Measurements from ENCODE around the gene AZI2.

The AZI2 gene

GRCh38 chr3:28348629-28349468, at the start of gene AZI2, which contains the start of gene ZCWPW2 (continued):
- no peak for TF ChIP-seq ZNF747 (tag by site-specific recombination; IDR thresholded peaks at IDR 0.05)

- no peaks in the 10 kb centered on the region for H3K4me1 ChIP-seq (ENCODE audit: control insufficient read depth, insufficient read depth, low read length)
- no peak overlapping the region for H3K4me3 ChIP-seq (ENCODE audit: low read depth, low read length)
- ChIA-PET POLR2A (no interaction called here), CTCF (no interaction called here)
- TF ChIP-seq ZNF121 (tag by site-specific recombination; IDR thresholded peaks at IDR 0.05), result no peak
- no peak for TF ChIP-seq ZNF623 (tag by site-specific recombination; IDR thresholded peaks at IDR 0.05)
- no peaks in the 10 kb centered on the region for H3K36me3 ChIP-seq (ENCODE audit: control insufficient read depth in 2 of 2, insufficient read depth in 1 of 2, low read length in 2 of 2)
- no peak overlapping the region for H3K27ac ChIP-seq (ENCODE audit: extremely low read depth, low read depth, low read length)
- H3K9me3 ChIP-seq (ENCODE audit: control insufficient read depth, insufficient read depth, low read depth, low read length), result no peaks in the 10 kb centered on the region
Measured at GRCh38 chr3:28388978-28389377, 40.4 kb upstream of the AZI2 start.

GRCh38 chr3:28386049-28386448, 37.4 kb upstream of the AZI2 start:
- Histone ChIP-seq H3K27ac (ENCODE audit: extremely low read depth, low read depth, low read length) (no peak overlapping the region), H3K4me3 (ENCODE audit: low read depth, low read length) (no peak overlapping the region), H3K4me1 (ENCODE audit: control insufficient read depth, insufficient read depth, low read length) (no peaks in the 10 kb centered on the region), H3K9me3 (ENCODE audit: control insufficient read depth, insufficient read depth, low read depth, low read length) (no peaks in the 10 kb centered on the region), H3K36me3 (ENCODE audit: control insufficient read depth in 2 of 2, insufficient read depth in 1 of 2, low read length in 2 of 2) (no peaks in the 10 kb centered on the region)
- ChIA-PET POLR2A (no interaction called here), CTCF (no interaction called here)
- no peak for TF ChIP-seq ZBTB7A (tag by site-specific recombination; IDR thresholded peaks at IDR 0.05; ENCODE audit: low read depth)
- TF ChIP-seq ZNF26 (tag by site-specific recombination; IDR thresholded peaks at IDR 0.05), result no peak
- no peak for TF ChIP-seq SP7 (tag by site-specific recombination; IDR thresholded peaks at IDR 0.05)
- TF ChIP-seq TSHZ1 (tag by site-specific recombination; IDR thresholded peaks at IDR 0.05; ENCODE audit: borderline replicate concordance), result no peak
- TF ChIP-seq TRIM28 (IDR thresholded peaks at IDR 0.05; ENCODE audit: borderline replicate concordance, low read length), result no peak
- TF ChIP-seq HOXD13 (CRISPR knock-in tag; IDR thresholded peaks at IDR 0.05; ENCODE audit: borderline replicate concordance), result no peak
- no peak for TF ChIP-seq ZNF341 (tag by site-specific recombination; IDR thresholded peaks at IDR 0.05; ENCODE audit: low read depth)
- no peak for TF ChIP-seq ZNF433 (tag by site-specific recombination; IDR thresholded peaks at IDR 0.05; ENCODE audit: low read depth)
- no peak for TF ChIP-seq ZNF660 (tag by site-specific recombination; IDR thresholded peaks at IDR 0.05)
- no peak for TF ChIP-seq ZSCAN30 (tag by site-specific recombination; IDR thresholded peaks at IDR 0.05)
- TF ChIP-seq ZEB2 (tag by site-specific recombination; IDR thresholded peaks at IDR 0.05), result no peak

- Histone ChIP-seq H3K4me1 (ENCODE audit: control insufficient read depth, insufficient read depth, low read length) (no peaks in the 10 kb centered on the region), H3K27ac (ENCODE audit: extremely low read depth, low read depth, low read length) (no peak overlapping the region), H3K36me3 (ENCODE audit: control insufficient read depth in 2 of 2, insufficient read depth in 1 of 2, low read length in 2 of 2) (no peaks in the 10 kb centered on the region), H3K4me3 (ENCODE audit: low read depth, low read length) (no peak overlapping the region), H3K9me3 (ENCODE audit: control insufficient read depth, insufficient read depth, low read depth, low read length) (no peaks in the 10 kb centered on the region)
- ChIA-PET CTCF (no interaction called here), POLR2A (no interaction called here)
- no peak for TF ChIP-seq PRDM2 (tag by site-specific recombination; IDR thresholded peaks at IDR 0.05; ENCODE audit: borderline replicate concordance)
- TF ChIP-seq ZNF677 (tag by site-specific recombination; IDR thresholded peaks at IDR 0.05), result no peak
- no peak for TF ChIP-seq OSR2 (tag by site-specific recombination; IDR thresholded peaks at IDR 0.05)
- TF ChIP-seq ZNF23 (tag by site-specific recombination; IDR thresholded peaks at IDR 0.05; ENCODE audit: borderline replicate concordance), result no peak
- TF ChIP-seq ZNF670 (tag by site-specific recombination; IDR thresholded peaks at IDR 0.05; ENCODE audit: low read depth), result no peak
- TF ChIP-seq ZNF473 (tag by site-specific recombination; IDR thresholded peaks at IDR 0.05), result no peak
Measured at GRCh38 chr3:28376424-28376823, 27.8 kb upstream of the AZI2 start.
